Measurements from ENCODE around the gene FHIT. TPM values are rescaled to one million over a fixed set of nuclear protein-coding genes. Genes with fewer than 3 reads are reported as not detected.
A peak's percentile ranks its signal among the peaks of the same experiment; 100 is the strongest.

FHIT gene
- total and polyA plus RNA-seq, 2 donors from 2014 or later, result 20.2 to 61.2 TPM

DNA sequence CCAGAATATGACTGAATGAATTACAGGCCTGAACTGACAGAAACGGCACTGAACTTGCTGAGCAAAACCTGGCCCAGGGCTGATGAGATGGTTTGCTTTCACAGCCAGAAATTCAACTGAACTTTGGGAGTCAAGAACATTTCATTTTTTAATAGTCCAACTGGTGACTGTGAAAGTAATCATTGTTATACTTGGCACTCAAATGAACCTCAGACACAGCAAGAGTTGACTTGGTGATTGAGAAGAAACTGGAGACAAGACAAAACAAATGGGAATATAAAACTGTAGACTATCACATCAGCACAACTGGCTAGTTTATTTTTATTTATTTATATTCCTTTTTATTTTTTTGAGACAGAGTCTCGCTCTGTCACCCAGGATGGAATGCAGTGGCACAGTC lies 1342.6 kb downstream of the FHIT start:
- no peaks in the 10 kb centered on the region for H3K4me1 ChIP-seq (ENCODE audit: control insufficient read depth in 2 of 3, insufficient read depth in 2 of 3, low read depth in 1 of 3, low read length in 3 of 3)
- intact Hi-C loops (cut with DNase I), result no loop called here
- DNase-seq (no peak), FAIRE-seq (no peak)
- H3K36me3 ChIP-seq (ENCODE audit: control insufficient read depth in 2 of 3, insufficient read depth in 3 of 3, low read length in 3 of 3), result no peaks in the 10 kb centered on the region
- H3K27me3 ChIP-seq (ENCODE audit: control insufficient read depth, insufficient read depth, low read length), result no peaks in the 10 kb centered on the region
- no peak overlapping the region for H3K4me3 ChIP-seq (ENCODE audit: low read length in 3 of 3)
- no peak overlapping the region for H3K9ac ChIP-seq (ENCODE audit: low read length in 3 of 3)
- no peak overlapping the region for H3K27ac ChIP-seq (ENCODE audit: low read depth in 2 of 2, low read length in 2 of 2)
- TF ChIP-seq, protein P1, sequence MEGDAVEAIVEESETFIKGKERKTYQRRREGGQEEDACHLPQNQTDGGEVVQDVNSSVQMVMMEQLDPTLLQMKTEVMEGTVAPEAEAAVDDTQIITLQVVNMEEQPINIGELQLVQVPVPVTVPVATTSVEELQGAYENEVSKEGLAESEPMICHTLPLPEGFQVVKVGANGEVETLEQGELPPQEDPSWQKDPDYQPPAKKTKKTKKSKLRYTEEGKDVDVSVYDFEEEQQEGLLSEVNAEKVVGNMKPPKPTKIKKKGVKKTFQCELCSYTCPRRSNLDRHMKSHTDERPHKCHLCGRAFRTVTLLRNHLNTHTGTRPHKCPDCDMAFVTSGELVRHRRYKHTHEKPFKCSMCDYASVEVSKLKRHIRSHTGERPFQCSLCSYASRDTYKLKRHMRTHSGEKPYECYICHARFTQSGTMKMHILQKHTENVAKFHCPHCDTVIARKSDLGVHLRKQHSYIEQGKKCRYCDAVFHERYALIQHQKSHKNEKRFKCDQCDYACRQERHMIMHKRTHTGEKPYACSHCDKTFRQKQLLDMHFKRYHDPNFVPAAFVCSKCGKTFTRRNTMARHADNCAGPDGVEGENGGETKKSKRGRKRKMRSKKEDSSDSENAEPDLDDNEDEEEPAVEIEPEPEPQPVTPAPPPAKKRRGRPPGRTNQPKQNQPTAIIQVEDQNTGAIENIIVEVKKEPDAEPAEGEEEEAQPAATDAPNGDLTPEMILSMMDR (IDR thresholded peaks at IDR 0.05; ENCODE audit: borderline replicate concordance, extremely low read depth, insufficient read depth), result no peak
- peaks cover 0 to 4% (median 0%) of the 10 kb centered on the region in 3 donors for H3K9me3 ChIP-seq (ENCODE audit: control insufficient read depth in 2 of 3, insufficient read depth in 1 of 3, low read length in 3 of 3)

DNA sequence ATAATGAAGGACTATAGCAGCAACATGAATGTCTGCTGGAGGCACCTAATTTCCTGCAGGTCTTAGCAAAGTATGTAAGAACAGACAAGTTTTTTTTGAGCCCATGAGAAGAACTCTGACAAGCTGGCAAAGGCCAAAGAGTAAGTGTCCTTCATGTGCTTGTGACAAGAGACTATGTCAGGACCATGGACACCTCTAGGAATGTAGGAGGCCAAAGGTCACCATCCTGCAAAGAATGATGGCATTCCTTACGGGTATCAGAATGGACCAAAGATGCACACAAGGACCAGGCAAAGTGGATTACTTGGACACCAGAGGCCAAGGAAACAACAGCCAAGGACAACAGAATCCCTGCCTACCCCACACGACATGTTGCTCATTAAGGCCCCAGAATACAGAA lies 1343.0 kb downstream of the FHIT start:
- no peaks in the 10 kb centered on the region for H3K27me3 ChIP-seq (ENCODE audit: control insufficient read depth, insufficient read depth, low read length)
- H3K9ac ChIP-seq (ENCODE audit: low read length in 3 of 3), result no peak overlapping the region
- H3K9me3 ChIP-seq (ENCODE audit: control insufficient read depth in 2 of 3, insufficient read depth in 1 of 3, low read length in 3 of 3), result peaks cover 0 to 4% (median 0%) of the 10 kb centered on the region in 3 donors
- TF ChIP-seq, protein P1 (IDR thresholded peaks at IDR 0.05; ENCODE audit: borderline replicate concordance, extremely low read depth, insufficient read depth), result no peak
- FAIRE-seq (no peak), DNase-seq (peak in 3 of 5 donors; percentile 30 to 42 (median 34))
- no peak overlapping the region for H3K4me3 ChIP-seq (ENCODE audit: low read length in 3 of 3)
- H3K27ac ChIP-seq (ENCODE audit: low read depth in 2 of 2, low read length in 2 of 2), result no peak overlapping the region
- H3K4me1 ChIP-seq (ENCODE audit: control insufficient read depth in 2 of 3, insufficient read depth in 2 of 3, low read depth in 1 of 3, low read length in 3 of 3), result no peaks in the 10 kb centered on the region
- H3K36me3 ChIP-seq (ENCODE audit: control insufficient read depth in 2 of 3, insufficient read depth in 3 of 3, low read length in 3 of 3), result no peaks in the 10 kb centered on the region
- intact Hi-C loops (cut with DNase I), result no loop called here

DNA sequence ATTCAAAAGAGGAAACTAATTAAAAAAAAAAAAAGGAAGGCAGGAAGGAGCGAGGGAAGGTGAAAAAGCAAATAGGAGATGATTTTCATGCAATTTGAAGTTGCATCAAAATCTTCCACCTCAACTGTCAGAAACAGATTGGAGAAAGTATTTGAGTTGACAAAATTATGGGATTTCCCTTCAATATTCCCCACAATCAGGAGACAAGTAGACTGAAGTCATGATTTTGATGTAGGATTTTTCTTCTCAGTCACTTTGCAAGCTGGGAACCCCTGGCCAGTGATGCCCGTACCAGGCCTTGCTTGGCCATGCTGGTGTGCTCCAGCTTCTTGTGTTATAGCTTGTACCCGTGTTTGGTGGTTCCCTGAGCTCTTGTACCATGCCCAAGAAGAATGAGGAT lies 1347.0 kb downstream of the FHIT start:
- H3K4me3 ChIP-seq (ENCODE audit: low read length in 3 of 3), result no peak overlapping the region
- no peak for DNase-seq
- no peaks in the 10 kb centered on the region for H3K36me3 ChIP-seq (ENCODE audit: control insufficient read depth in 2 of 3, insufficient read depth in 3 of 3, low read length in 3 of 3)
- TF ChIP-seq, protein P1 (IDR thresholded peaks at IDR 0.05; ENCODE audit: borderline replicate concordance, extremely low read depth, insufficient read depth), result no peak
- FAIRE-seq, result no peak
- no peak overlapping the region for H3K27ac ChIP-seq (ENCODE audit: low read depth in 2 of 2, low read length in 2 of 2)
- no peaks in the 10 kb centered on the region for H3K4me1 ChIP-seq (ENCODE audit: control insufficient read depth in 2 of 3, insufficient read depth in 2 of 3, low read depth in 1 of 3, low read length in 3 of 3)
- peaks cover 0 to 4% (median 0%) of the 10 kb centered on the region in 3 donors for H3K9me3 ChIP-seq (ENCODE audit: control insufficient read depth in 2 of 3, insufficient read depth in 1 of 3, low read length in 3 of 3)
- no peaks in the 10 kb centered on the region for H3K27me3 ChIP-seq (ENCODE audit: control insufficient read depth, insufficient read depth, low read length)
- H3K9ac ChIP-seq (ENCODE audit: low read length in 3 of 3), result no peak overlapping the region
- intact Hi-C loops (cut with DNase I), result no loop called here

DNA sequence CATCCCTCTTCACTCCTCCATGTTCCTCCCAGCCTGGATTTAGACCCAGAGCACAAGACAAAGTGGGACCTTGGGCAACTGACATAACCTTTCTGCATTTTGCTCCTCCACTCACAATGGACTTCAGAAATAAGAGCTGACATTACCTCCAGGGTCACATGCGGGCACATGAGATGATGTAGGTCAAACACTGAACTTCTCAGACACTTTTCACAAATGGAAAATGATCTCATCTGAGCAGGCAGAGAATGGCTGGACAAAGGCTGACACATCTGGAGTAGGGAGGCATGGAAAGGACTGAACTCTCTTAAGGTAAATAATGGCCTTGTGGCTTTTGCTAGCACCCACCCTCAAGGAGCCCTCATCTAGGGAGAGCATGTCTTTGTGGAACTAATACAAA lies 1352.2 kb downstream of the FHIT start:
- no peak for FAIRE-seq
- intact Hi-C loops (cut with DNase I), result no loop called here

More for the DNA sequence above, 1352.2 kb downstream of the FHIT start:
- H3K4me3 ChIP-seq (ENCODE audit: low read length in 3 of 3), result no peak overlapping the region
- no peaks in the 10 kb centered on the region for H3K4me1 ChIP-seq (ENCODE audit: control insufficient read depth in 2 of 3, insufficient read depth in 2 of 3, low read depth in 1 of 3, low read length in 3 of 3)
- TF ChIP-seq, protein P1 (IDR thresholded peaks at IDR 0.05; ENCODE audit: borderline replicate concordance, extremely low read depth, insufficient read depth), result no peak
- H3K9ac ChIP-seq (ENCODE audit: low read length in 3 of 3), result no peak overlapping the region
- H3K27me3 ChIP-seq (ENCODE audit: control insufficient read depth, insufficient read depth, low read length), result no peaks in the 10 kb centered on the region
- H3K36me3 ChIP-seq (ENCODE audit: control insufficient read depth in 2 of 3, insufficient read depth in 3 of 3, low read length in 3 of 3), result no peaks in the 10 kb centered on the region
- no peak overlapping the region for H3K27ac ChIP-seq (ENCODE audit: low read depth in 2 of 2, low read length in 2 of 2)
- H3K9me3 ChIP-seq (ENCODE audit: control insufficient read depth in 2 of 3, insufficient read depth in 1 of 3, low read length in 3 of 3), result no peaks in the 10 kb centered on the region
- DNase-seq, result no peak

Data from kidney (tissue), 14 donors.